GM12801 (cell line): ENCODE measurements around the gene PHF13.

Experiments
- TF ChIP-seq, protein P1 (sequence below): IDR thresholded peaks from one replicate; pipeline ENCODE4 v1.5.1; 2011; ENCODE audit warnings: control low read depth; ENCODE audit not compliant: insufficient read length; ENCODE audit errors: extremely low read depth

The PHF13 gene

DNA sequence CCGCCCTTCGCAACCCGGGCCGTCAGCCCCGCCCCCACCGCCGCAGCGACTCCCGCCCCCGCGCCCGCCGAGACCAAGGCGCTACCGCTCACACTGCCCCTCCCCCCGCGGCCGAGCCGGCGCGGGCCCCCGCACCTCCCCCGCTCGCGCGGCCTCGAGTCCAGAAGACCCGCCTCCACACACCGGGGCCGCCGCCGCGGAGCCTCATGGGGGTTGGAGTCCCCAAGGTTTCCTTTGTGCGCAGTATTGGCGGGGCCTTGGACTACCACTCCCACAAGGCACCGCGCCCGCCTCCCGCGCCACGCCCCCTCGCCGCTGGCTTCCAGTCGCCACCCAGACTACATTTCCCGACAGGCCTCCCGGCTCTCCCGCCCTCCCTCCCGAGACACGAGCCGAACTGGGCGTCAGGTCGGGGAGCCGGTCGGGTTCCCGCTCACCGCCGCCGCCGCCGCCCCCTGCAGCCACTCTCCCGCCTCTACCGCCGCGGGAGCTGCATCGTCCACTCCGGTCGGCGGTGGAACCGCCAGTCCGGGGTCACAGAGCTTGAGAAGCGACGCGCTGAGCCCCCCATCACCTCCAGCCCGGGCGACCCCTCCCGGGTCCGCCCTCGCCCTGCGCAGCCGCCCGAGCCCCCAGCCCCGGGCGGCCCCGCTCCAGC, at the start of gene PHF13:
Gene PHF13 (plus strand): TSS at position 371 of the 658 bp plus-strand sequence. CDS start 336 bp downstream, outside the sequence.
- TF ChIP-seq, protein P1, sequence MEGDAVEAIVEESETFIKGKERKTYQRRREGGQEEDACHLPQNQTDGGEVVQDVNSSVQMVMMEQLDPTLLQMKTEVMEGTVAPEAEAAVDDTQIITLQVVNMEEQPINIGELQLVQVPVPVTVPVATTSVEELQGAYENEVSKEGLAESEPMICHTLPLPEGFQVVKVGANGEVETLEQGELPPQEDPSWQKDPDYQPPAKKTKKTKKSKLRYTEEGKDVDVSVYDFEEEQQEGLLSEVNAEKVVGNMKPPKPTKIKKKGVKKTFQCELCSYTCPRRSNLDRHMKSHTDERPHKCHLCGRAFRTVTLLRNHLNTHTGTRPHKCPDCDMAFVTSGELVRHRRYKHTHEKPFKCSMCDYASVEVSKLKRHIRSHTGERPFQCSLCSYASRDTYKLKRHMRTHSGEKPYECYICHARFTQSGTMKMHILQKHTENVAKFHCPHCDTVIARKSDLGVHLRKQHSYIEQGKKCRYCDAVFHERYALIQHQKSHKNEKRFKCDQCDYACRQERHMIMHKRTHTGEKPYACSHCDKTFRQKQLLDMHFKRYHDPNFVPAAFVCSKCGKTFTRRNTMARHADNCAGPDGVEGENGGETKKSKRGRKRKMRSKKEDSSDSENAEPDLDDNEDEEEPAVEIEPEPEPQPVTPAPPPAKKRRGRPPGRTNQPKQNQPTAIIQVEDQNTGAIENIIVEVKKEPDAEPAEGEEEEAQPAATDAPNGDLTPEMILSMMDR, result no peak

- TF ChIP-seq, protein P1, result no peak
These were observed 44.5 kb upstream of the PHF13 start for GRCh38 chr1:6569033-6569432.

DNA sequence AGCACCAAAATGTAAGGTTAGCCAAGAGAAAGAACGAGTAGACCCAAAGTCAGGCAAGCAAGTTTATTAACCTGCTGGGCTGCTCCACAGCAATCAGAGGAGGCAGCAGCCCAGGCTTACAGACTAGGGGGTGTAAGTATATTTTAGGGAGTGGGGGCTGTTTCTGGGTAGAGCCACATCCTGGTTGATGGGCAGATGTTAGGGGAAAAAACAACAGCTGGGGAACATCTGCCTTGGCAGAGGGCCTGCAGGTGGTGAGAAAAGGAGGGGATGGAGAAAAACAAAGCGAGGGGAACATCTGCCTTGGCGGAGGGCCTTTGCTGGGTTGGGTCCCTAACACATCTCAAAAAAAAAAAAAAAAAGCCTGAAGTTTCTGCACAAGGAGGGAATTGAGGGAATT, 43.4 kb upstream of the PHF13 start:
- TF ChIP-seq, protein P1, result no peak

DNA sequence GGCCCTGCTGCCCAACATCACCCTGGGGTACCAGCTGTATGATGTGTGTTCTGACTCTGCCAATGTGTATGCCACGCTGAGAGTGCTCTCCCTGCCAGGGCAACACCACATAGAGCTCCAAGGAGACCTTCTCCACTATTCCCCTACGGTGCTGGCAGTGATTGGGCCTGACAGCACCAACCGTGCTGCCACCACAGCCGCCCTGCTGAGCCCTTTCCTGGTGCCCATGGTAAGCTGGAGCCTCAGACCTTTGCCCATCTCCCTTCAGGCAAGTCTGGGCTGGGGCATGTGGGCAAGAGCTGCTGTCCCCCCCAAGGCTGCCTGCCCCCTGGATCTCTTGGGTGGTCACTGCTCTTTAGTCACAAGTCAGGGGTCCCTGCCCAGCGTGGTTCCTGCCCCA, 42.5 kb upstream of the PHF13 start:
- TF ChIP-seq, protein P1, result no peak

DNA sequence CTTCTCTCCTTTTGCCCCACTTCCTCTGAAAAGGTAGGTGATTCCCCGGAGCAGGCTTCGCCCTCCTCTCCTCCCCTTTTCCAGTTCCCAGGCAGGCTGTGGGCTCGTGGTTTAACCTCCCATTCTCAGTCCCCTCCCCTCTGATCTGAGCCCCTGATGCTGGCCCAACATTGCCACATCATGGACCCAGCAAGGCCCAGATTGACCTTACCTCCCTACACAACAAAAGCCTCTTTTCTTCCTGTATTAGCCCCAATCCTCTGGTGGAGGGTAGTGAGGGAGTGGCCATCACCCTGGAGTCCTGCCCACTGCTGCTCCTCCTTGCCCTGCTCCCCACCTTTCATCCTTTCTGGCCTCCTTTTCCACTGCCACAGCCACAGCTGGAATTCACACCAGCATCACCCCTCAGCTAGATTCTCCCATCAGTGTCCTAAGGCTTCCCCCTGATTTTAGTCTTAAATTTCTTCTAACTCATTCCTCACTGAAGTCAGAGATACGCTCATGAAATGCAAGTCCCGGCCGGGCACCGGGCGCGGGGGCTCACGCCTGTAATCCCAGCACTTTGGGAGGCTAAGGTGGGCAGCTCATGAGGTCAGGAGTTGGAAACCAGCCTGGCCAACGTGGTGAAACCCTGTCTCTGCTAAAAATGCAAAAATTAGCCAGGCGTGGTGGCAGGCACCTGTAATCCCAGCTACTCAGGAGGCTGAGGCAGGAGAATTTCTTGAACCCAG, 40.7 kb upstream of the PHF13 start:
- TF ChIP-seq, protein P1, result no peak

DNA sequence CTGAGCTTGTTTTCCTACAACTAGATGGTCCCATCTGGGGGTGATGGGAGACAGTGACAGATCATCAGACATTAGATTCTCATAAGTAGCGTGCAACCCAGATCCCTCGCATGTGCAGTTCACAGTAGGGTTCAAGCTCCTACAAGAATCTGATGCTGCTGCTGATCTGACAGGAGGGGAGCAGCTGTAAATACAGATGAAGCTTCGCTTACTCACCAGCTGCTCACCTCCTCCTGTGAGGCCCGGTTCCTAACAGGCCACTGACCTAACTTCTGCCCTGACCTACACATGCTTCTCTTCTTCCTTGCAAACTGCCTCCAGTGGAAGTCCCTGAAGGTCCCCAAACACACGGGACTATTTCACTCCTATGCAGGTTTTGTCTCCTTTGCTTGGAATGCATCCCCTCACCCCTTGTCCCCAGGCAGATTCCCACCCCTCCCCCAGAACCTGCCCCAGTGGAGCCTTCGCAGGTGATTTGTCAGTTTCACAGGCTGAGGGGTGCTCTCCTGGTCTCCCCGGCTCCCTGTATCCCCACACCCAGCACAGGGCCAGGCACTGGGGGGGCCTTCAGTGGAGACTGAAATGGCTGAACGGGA, 39.4 kb upstream of the PHF13 start:
- TF ChIP-seq, protein P1, result no peak

DNA sequence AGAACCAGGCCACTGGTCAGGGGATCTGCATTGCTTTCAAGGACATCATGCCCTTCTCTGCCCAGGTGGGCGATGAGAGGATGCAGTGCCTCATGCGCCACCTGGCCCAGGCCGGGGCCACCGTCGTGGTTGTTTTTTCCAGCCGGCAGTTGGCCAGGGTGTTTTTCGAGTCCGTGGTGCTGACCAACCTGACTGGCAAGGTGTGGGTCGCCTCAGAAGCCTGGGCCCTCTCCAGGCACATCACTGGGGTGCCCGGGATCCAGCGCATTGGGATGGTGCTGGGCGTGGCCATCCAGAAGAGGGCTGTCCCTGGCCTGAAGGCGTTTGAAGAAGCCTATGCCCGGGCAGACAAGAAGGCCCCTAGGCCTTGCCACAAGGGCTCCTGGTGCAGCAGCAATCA, 38.7 kb upstream of the PHF13 start:
- TF ChIP-seq, protein P1, result no peak
